NCI-H446 (cell line): Measurements from ENCODE around the gene LRCOL1.

Source experiments
- DNase-seq, 2 experiments: peaks; one replicate each; lab custom pipeline; 2025; lab: John Stamatoyannopoulos, UW

The LRCOL1 gene

DNA sequence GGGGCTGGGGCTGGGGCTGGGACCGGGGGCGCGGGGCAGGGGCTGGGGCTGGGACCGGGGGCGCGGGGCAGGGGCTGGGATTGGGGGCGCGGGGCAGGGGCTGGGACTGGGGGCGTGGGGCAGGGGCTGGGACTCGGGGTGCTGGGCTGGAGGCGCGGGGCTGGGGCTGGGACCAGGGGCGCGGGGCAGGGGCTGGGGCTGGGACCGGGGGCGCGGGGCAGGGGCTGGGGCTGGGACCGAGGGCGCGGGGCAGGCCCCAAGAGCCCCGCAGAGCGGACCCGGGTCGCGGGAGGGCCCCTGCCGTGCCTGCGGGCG, 8.6 kb upstream of the LRCOL1 start:
- no peak for DNase-seq

DNA sequence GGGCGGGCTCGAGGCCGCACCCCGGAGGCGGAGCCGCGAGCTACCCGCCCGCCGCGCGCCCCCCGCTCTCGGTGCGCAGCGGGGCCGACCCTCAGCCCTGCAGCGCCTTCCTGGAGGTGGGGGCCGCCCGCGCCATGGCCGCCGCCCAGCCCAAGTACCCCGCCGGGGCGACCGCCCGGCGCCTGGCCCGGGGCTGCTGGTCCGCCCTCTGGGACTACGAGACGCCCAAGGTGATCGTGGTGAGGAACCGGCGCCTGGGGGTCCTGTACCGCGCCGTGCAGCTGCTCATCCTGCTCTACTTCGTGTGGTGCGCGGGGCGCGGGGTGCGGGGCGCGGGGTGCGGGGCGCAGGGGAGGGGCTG, 8.3 kb upstream of the LRCOL1 start, which contains the start of gene P2RX2:
TSS of gene P2RX2 (plus strand) at position 94 of the 361 bp plus-strand sequence. CDS start at position 135, 41 bp downstream.
- no peak for DNase-seq

DNA sequence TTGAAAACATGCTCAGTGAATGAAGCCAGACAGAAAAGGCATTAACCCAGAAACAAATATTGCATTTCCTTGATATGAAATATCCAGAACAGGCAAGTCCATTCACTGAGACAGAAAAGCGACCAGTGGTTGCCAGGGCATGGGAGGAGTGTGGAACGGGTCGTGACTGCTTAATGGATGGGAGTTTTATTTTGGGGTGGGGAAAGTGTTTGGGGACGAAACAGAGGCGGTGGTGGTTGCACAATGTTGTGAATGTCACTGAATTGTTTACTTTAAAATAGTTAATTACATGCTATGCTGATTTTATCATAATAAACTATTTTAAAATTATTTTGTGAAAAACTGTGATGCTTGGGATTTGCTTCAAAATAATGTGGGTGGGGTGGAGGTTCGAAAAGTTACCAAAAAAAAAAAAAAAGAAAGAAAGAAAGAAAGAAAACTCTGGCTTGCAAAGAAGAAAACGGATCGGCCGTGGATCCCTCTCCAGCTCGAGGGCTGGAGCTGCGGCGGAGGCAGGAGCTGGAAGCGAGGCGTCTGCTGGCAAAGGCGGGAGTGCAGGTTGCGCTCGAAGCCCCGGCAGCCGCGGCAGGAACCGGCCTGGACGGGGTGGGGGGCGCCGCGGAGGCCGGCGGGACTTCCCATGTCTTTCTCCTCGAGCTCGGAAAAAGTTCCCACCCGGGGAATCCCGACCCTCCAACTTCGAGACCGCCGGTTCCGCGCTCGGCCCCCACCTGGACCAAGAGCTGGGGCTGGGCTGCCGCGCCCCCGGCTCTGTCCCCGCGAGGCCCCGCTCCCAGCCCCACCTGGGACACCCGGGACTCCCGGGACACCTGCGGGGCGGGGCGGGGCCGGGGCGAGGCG, 7.7 kb upstream of the LRCOL1 start:
- no peak for DNase-seq

DNA sequence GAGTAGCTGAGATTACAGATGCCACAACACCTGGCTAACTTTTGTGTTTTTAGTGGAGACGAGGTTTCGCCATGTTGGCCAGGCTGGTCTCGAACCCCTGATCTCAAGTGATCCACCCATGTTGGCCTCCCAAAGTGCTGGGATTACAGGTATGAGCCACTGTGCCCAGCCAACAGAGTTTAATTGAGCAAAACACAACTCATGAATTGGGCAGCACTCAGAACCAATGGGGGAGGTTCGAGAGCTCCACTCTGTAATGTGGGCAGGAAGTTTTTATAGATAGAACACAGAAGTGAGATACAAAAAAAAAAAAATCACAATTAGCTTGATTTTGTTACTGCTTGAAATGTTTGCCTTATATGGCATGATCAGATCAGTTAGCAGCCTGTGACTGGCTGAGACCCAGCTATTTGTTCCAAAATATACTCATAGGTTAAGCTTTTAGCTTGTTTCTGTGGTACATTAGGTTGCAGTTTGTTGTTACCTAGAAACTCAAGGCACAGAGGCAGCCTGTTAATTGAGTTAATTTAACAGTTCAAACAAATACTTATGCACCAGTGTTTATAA, 6.8 kb upstream of the LRCOL1 start:
- DNase-seq: no peak

DNA sequence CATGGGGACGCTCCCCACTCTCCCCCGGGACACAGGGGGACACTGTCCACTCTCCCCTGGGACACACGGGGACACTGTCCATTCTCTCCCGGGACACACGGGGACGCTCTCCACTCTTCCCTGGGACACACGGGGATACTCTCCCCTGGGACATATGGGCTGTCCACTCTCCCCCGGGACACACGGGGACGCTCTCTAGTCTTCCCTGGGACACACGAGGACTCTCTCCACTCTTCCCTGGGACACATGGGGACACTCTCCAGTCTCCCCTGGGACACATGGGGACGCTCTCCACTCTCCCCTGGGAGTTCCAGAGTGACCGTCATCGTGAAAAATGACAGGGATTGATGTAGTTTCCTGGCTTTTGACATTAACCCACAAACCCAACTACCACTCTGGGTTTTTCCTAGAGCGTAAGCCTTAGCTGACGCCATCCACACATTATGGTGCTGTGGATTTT, 5.2 kb upstream of the LRCOL1 start:
- no peak for DNase-seq

DNA sequence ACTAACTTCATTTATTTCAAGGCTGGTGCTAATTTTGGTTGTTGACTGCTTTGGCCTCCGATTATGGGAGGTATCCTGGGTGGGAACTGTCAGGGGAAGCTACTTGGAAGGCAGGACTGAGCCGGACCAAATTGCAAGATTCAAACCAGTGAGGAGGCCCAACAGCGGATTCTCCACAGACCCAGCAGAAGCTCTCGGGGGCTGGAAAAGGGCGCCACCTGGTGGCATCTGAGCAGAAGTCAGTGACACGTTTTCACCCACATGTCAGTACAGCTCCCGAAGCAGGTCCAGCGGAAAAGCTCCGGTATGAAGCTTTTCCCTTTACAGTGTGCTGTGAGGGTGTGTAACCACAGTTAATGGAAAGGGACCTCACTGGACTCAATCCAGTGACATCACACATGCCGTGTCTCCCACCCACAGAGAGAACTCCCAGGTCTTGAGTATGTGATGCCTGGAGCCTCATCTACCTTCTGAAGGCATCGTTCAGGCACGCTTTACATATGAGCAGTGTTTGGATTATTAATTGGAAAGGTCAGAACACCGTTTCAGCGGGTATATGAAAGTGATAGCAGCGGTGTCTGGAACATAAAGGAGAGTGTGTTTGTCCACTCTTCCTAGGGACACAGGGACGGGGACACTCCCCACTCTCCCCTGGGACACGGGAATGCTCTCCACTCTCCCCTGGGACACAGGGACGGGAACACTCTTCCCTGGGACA, 4.6 kb upstream of the LRCOL1 start:
- DNase-seq: peak; percentile 54 to 74

DNA sequence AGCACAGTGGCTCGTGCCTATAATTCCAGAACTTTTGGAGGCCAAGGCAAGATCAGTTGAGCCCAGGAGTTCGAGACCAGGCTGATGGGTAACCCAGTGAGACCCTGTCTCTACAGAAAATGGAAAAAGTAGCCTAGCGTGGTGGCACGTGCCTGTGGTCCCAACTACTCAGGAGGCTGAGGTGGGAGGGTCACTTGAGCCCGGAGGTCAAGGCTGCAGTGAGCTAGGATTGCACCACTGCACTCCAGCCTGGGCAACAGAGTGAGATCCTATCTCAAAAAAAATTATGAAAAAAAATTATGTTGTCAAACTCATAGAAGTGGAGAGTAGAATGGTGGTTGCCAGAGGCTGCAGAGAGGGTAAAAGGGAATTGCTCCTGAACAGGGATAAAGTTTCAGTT, 3.6 kb upstream of the LRCOL1 start:
- DNase-seq: no peak

DNA sequence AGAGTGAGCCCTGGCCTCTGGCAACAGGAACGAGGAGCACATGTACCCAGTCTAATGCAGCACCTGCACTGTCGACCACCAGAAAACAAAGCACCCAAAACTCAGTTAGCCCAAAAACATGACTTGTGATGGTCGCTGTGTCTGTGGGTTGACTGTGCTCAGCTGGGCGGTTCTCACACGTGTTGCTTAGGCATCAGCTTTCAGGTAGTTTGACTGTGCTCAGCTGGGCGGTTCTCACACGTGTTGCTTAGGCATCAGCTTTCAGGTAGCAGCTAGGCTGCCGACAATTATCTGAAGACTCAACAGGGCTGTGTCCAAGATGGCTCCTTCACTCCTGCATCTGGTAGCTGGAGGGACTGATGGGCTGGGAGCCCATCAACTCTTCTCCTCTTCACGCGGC, 1.2 kb upstream of the LRCOL1 start:
- DNase-seq: no peak

DNA sequence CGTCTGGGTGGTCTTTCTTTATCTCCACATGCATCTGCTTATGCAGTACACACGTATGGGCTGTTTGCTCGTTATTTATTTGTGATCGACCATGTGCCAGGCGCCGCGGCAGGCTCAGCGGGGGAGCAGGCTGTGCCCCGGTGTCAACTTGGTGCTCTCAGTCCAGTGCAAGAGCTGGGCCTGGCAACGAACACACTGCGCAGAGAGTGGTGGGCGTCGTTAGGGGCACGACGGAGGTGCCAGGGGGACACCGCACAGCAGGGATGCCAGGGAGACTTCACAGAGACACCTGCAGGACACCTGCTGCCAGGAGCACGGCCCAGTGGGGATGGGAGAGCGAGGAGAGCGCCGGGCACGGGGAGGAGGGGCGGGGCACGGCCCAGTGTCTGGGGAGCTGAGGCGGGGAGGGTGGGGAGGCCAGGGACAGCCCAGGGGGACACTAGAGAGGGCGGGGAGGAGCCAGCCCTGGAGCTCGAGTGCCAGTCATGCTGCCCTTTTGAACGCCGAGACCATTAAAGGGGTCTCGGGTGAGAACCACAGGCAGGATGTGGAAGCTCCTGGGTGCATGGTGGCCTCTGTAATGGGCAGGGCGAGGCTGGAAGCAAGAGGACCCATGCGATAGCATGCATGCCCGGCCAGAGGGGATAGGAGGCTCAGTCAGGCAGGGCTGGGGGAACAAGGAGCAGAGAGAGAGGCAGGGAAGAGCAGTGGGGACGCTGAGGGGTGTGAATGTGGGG, 652 bp upstream of the LRCOL1 start:
- no peak for DNase-seq

DNA sequence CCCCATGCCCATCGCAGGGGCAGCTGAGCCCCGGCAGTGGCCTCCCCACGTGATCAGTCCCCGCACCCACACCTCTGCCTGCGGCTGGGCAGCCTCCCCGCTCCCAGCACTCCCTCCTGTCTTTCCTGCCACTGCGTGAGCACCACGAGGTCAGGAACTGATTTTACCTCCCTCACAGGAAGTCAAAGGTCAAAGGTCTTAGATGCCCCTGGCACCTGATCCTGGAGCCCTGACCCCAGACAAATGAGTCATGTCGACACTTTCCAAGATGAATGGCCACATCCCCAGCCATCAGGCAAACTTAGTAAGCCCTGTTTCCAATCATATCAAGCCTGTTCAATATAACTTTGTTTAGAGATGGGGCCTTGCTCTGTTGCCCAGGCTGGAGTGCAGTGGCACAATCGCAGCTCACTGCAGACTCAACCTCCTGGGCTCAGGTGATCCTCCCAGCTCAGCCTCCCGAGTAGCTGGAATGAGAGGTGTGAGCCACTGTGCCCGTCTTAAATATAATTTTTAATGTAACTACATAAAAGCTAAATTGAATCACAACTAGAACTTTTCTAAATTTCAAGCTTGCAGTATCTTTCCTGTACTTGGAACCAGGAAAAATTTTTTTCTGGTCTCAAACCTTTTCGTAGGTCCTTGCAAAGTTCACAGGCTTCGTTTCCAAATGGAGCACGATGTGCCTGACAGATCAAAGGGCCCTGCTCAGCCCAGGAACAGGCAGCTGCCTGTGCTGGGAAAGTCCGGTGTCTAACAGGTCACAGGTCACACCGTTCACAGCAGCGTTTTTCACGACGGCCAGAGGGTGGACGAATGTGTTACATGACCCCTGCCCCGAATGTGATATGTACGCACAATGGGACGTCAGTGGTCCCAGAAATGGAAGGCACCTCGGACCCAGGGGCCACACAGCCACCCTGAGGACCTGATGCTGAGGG, 1.9 kb downstream of the LRCOL1 start:
- DNase-seq: no peak

DNA sequence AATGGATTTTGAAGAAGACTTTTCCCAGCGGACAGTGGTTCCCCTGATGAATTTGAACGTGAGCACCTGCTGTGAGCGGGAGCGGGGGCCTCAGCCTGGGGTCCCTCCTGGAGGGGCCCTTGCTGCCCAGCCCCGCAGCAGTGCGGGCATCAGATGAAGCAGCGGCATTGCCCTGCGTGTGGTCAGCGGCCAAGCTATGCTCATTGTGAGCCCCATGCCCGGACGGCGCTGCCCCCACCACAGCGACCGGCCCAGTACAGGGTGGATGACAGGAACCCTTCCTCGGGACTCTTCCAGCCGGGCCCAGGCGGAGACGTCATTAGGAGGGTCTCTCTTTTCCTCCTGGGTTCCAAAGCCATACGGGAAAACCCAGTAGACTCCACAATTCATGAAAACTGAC, 3.5 kb downstream of the LRCOL1 start:
- no peak for DNase-seq

DNA sequence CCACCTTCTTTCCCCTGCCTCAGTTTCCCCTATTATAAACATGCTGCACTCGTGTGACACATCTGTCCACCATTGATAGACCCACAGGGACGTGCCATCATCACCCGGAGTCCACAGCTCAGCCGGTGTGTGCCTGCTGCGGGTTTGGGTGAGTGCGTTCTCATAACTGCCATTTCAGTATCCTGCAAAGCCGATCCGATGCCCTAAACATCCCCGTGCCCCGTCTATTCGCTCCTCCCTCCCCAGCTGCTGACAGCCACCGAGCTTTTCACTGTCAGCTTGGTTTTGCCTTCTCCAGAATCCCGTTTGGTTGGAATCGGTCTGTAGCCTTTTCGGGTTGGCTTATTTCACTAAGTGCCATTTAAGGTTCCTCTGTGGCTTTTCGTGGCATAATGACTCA, 3.9 kb downstream of the LRCOL1 start:
- DNase-seq: no peak

DNA sequence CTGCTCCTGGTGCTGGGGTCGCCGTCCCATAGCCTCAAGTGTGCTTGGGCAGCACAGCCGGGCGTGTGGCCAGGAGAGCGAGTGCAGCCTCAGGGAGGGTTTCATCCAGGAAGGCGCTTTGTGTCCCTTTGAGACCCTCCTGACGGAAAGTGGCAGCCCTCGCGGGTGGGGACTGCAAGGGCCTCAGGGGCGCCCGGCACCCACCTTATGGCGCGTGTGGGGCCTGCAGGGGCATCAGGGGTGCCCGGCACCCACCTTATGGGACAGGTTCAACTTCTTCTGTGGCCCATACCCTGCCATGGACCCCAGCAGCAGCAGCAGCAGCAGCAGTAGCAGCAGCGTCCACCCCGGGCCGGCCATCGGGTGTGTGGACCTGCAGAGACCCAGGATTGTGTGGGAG, 4.5 kb downstream of the LRCOL1 start:
- no peak for DNase-seq

DNA sequence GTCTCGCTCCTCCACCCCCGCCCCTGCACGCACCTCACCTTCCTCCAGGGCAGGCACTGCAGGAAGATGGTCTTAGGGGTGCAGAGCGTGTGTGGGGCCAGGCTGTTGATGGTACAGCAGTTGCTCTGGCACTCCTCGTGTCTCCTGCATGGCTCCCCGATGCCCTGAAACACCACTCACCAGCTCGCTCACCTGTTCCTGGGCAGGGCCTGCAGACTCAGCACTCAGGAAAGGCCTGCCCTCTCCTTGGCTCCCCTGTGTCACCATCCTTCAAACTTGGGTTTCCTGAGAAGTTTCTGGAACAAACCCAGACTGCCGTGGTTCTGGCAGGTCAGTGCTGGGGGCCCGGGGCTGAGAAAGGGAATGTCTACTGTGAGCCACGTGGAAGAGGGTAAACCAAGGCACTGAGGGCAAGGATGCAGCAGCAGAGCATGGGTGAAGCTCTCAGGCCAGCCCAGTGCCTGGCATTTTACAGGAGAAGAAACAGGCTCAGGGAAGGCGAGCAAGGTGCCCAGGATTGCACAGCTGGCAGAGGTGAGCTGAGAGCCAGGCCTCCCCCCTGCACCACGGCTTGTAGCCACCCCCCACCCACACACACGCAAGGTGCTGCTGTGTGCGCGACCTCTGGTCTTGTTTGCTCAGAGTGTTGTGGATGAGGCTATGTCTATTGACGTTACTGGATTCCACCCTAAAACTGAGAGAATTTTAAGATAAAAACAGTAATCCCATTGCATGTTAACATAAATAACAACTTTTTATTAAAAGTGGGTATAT, 5.5 kb downstream of the LRCOL1 start:
- no peak for DNase-seq

DNA sequence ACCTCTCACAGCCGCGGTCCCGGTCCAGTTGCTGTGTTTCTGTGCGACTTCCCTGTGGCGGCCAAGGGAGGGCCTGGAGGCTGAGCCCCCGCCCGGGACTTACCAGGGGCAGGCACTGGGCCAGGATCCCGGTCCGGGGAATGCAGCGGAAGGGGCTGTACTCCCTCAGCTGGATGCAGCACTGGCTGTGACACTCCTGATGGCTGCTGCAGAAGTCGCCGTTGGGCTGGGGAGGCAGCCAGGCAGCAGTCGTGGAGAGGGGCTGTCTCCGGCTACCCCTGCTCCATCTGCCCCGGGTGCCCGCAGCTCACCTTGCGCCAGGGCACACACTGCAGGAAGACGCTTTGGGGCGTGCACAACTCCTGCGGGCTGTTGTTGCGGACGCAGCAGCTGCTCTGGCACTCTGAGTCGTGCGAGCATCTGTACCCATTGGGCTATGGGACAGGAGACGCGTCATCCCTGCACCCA, 6.2 kb downstream of the LRCOL1 start:
- DNase-seq: no peak

DNA sequence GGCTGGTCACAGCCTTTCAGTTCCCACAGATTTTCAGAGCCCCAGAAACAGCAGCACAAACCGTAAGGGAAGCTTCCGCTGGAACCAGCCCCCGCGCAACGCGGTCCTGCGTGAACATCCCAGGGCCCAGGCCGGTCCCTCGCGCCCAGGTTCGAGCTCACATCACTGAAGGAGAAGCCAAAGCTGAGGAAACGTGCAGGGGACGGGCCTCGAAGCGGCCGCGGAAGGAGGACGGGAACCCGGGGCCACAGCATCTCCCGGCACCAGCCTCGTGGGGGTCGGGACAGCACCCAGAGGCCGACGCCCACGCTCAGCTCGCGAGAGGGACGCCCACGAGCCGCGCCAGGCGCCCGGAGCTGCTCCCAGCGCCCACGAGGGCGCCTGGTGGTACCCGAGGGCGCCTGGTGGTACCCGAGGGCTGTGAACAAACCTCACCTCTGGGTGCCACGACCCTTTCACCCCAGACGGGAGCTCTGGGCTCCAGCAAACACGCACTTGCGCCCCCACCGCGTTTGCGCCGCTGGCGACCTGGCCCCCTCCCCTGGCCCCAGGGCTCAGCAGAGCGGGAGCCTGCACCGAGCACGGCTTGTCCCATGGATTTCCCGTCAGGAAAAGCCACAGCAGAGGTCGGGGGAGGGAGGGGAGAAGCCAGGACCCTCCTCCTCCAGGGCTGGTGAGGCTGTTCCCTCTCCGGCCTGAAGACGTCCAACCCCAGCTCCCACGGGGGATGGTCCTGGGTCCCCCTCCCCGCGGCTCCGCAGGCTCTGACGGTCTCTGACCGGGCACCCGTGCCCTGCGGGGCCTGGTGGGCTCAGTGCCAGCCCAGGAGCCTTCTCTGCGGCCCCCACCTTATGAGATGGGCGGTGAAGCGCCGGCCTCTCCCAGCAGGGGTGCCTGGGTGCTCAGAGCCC, 6.9 kb downstream of the LRCOL1 start:
- no peak for DNase-seq

DNA sequence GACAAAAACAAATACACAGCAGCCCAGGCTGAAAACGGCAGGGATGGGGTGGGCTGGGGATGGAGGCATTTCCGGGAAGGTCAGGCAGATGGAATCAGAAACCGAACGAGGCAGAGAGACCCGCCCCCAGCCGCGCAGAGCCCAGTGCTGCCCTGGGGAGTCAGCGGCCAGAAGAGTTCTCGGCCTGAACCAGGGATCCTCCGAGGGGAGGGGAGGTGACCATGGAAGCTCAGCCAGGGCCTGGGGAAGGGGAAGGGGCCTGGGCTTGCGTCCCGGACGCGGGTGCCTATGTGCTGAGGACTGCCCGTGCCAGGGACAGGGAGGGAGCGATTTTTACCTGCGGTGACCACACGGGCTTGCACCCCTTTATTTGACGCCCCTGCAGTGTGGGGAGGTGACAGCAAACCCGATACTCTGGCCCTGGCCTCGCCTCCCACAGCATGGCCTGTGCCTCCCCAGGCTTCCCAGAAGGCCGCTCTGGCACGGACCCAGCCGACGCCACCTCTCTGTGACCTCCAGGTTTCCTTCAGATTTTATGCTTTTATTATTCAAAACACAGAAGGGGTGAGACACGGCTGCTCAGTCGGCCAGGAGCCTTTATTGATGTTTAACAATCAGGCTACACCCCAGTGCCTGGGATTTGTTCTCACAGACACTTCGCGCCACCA, 7.7 kb downstream of the LRCOL1 start:
- DNase-seq: no peak

DNA sequence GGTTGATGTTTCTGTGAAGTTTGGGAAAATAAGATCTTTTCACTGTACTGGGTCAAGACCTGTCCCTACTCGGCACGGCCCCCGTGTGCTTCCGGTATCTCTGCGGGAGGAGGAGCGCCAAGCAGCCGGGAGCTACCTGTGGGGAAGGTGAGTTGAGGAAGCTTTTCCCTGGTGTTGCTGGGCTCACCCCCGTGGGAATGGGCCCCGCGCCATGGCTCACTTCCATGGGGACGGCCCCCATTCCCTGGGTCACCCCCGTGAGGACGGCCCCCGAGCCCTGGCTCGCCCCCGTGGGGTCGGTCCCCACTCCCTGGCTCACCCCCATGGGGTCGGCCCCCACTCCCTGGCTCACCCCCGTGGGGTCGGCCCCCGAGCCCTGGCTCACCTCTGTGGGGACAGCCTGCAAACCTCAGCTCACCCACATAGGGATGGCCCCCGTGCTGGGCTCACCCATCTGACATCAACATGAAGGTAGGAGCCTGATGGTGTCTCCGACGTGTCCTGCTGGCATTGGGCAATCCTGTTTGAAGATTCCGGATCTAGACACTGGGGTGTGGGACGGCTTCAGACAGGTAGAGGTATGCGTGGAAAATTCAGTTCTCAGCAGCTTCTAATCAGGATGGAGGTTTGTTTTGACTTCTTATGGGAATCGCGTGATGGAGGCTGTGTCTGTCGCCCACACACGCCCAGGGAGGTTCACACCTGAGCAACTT, 9.1 kb downstream of the LRCOL1 start:
- DNase-seq: no peak
